T-helper 17 cell (primary cell): ENCODE measurements around the gene ROR2. TPM values are rescaled to one million over a fixed set of nuclear protein-coding genes. Genes with fewer than 3 reads are reported as not detected.
A peak's percentile ranks its signal among the peaks of the same experiment; 100 is the strongest.

ENCODE experiments used
- ATAC-seq: fragments of 150-1000 bp; cut with Tn5 transposase; 2 replicates; pipeline ENCODE4 v1.10.0; 2021; ENCODE audit warnings: mild to moderate bottlenecking, moderate library complexity
- DNase-seq, 3 donors: peaks; one replicate each; pipeline versions ENCODE4 v3.0.0 to v3.0.0-alpha.2; 2020 to 2021
- H3K9me3 ChIP-seq: one replicate; pipeline ENCODE4 v1.7.0; 2013; ENCODE audit warnings: low read length, mild to moderate bottlenecking; ENCODE audit not compliant: control insufficient read depth, poor library complexity, severe bottlenecking
- H3K27ac Mint-ChIP-seq: one replicate; pipeline ENCODE4 v1.8.0; 2022; ENCODE audit warnings: mild to moderate bottlenecking, moderate library complexity, mixed read lengths
- H3K27me3 Mint-ChIP-seq: one replicate; pipeline ENCODE4 v1.8.0; 2022; ENCODE audit warnings: mixed read lengths
- H3K36me3 Mint-ChIP-seq: one replicate; pipeline ENCODE4 v1.8.0; 2022; ENCODE audit warnings: low read depth, mixed read lengths
- H3K4me1 Mint-ChIP-seq: one replicate; pipeline ENCODE4 v1.8.0; 2022; ENCODE audit warnings: mild to moderate bottlenecking, mixed read lengths
- H3K4me3 Mint-ChIP-seq: one replicate; pipeline ENCODE4 v1.8.0; 2022; ENCODE audit warnings: mild to moderate bottlenecking, moderate library complexity, mixed read lengths
- total RNA-seq, 4 donors: library from RNA in 2 of 4; stranded (reverse) in 2 of 4; gene quantifications; one replicate each; pipeline ENCODE4 v1.2.3 and lab custom pipeline; 2022 to 2026

Gene ROR2
- total RNA-seq, 2 donors from 2014 or later = 0.22 to 0.37 TPM

DNA sequence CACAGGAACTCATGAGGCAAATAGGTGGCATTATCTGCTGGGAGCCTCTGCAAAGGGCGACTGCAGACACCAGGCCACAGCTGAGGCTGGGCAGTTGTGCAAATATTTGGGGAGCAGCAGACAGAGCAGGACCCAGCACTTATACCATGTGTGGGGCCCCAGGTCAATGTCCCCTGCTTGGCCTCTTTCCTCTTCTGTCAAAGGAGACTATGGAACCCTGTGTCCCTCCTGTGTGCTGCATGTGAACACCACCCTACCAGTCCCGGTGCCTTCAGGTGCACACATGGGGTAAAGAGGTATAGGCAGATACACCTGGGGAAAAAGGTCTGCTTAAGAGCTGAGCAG lies 50.8 kb downstream of the ROR2 start:
- H3K36me3 Mint-ChIP-seq = peaks cover 1% of the 10 kb centered on the region
- no peak overlapping the region for H3K4me3 Mint-ChIP-seq
- H3K27ac Mint-ChIP-seq = no peak overlapping the region
- DNase-seq (no peak), ATAC-seq (no peak)
- H3K9me3 ChIP-seq = no peaks in the 10 kb centered on the region
- peaks cover 42% of the 10 kb centered on the region for H3K27me3 Mint-ChIP-seq
- no peaks in the 10 kb centered on the region for H3K4me1 Mint-ChIP-seq

DNA sequence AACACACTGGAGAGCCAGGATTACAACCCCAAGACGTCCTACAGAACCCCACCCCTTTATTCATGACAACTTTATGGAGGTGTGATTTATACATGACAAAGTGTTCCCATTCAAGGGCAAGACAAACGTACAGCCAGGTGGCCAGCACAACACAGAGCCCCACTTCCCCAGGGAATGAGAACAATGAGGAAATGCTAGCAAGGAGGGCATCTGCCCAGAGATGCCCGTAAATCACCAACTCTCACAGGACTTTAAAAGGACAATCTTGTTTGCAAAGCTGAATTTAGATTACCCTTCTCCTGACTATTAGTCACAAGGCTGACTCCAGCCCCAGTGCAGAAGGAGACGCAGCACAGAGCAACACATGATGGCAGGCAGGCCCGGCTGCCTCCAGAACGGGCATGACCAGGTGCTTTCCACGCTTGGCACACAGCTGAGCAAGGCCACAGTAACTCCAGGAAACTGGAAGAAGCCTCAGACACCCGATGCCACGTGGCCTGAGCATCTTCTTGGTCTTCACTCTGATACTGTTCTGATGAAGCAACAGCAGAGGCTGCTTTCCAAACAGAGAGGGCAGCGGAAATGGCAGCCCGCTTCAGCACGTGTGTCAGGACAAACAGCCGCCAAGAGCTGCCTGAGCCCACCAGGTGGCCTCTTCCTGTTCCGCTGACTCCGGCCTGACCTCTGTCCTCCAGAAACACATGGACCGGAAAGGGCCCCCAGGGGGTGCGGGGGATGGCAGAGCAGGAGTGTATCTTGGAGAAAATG lies 51.4 kb downstream of the ROR2 start:
- Mint-ChIP-seq H3K4me1 (no peaks in the 10 kb centered on the region), H3K27ac (no peak overlapping the region), H3K27me3 (peaks cover 47% of the 10 kb centered on the region), H3K36me3 (peaks cover 5% of the 10 kb centered on the region), H3K4me3 (no peak overlapping the region)
- DNase-seq = no peak
- ATAC-seq = no peak
- no peaks in the 10 kb centered on the region for H3K9me3 ChIP-seq

DNA sequence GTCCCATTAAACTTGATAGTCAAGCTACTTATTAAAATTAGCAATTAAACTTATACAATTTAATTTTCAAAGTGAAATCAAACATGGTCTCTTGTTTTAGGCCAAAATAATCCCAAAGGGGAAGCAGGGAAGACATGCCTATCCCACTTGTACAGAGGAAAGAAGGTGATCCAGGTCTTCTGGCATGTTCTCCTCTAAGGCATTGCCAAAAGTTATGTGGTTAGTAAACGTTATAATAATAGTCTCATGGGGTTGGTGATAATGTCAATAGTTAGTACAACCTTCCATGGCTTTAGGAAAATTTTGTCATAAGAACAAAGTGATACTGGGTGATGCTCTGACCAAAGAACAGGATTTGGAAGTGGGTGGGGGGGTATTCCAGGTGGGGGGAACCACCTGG lies 52.8 kb downstream of the ROR2 start:
- no peaks in the 10 kb centered on the region for H3K4me1 Mint-ChIP-seq
- H3K9me3 ChIP-seq = no peaks in the 10 kb centered on the region
- DNase-seq = no peak
- peaks cover 56% of the 10 kb centered on the region for H3K27me3 Mint-ChIP-seq
- peak overlapping the region; percentile 75 for H3K27ac Mint-ChIP-seq
- H3K4me3 Mint-ChIP-seq = no peak overlapping the region
- H3K36me3 Mint-ChIP-seq = peaks cover 7% of the 10 kb centered on the region
- no peak for ATAC-seq

DNA sequence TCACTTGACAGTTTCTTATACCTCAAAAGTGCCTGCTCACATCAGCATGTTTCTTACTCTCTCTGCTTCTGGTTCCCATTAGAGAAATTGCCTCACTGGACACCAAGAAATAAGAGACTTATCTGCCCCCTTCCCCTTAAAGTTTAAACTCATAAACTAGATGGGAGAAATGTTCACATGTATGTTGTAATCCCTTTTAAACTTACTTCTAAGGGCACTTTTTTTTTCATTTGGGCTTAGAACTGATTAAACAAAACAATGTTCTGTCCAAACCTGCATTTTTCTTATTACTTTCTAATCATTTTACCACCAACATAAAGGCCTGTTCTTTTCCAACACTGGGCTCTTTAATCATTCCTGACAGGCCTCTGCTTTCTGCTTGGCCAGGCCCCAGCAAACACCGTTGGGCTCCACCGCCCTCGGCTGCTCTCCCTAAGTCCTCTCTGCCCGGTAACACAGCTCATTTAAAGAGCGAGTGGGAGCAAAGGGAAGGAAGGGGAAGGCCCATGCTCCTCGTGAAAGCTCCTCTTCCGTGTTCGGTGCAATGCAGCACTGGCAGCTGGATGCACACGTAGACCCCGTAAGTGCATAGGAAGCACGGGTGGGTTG lies 53.4 kb downstream of the ROR2 start:
- peaks cover 57% of the 10 kb centered on the region for H3K27me3 Mint-ChIP-seq
- H3K36me3 Mint-ChIP-seq = peaks cover 7% of the 10 kb centered on the region
- no peaks in the 10 kb centered on the region for H3K9me3 ChIP-seq
- H3K4me1 Mint-ChIP-seq = no peaks in the 10 kb centered on the region
- ATAC-seq (no peak), DNase-seq (no peak)
- no peak overlapping the region for H3K4me3 Mint-ChIP-seq
- H3K27ac Mint-ChIP-seq = peak overlapping the region; percentile 75

DNA sequence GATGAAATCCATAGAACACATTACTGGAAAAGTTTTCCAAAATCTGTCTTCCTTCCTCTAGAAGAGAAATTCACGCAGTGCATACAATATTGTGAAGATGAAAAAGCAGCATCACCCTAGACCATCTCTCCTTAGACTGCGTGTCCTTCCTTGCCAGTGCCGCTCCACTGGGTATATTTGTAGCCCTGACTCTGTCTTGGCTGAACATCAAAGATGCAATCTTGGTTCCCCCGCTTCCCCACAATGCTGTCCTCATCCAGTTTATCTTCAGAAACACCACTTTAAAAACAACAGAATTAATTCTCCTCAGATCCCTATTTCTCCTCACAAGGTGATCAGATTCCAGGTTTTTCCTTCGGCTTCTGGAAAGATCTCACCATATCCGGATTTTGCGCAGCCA lies 53.9 kb downstream of the ROR2 start:
- Mint-ChIP-seq H3K27ac (no peak overlapping the region), H3K4me3 (no peak overlapping the region), H3K4me1 (no peaks in the 10 kb centered on the region), H3K27me3 (peaks cover 57% of the 10 kb centered on the region), H3K36me3 (peaks cover 7% of the 10 kb centered on the region)
- ATAC-seq (no peak), DNase-seq (no peak)
- H3K9me3 ChIP-seq = no peaks in the 10 kb centered on the region

DNA sequence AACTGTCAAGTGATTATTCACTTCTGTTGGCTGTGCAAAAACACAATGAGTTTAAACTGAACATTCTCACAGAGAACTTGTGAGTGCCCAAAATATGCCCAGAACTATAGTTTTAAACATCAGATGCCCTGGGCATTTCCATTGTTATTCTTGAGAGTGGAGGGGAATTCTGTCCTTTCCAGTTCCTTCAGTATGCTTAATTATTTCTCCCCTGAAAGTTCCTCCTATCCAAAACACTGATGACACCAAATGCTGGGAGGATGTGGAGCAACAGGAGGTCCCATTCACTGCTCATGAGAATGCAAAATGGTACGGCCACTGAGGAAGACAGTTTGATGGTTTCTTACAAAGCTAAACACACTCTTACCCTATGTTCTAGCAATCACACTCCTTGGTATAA lies 55.5 kb downstream of the ROR2 start:
- H3K27me3 Mint-ChIP-seq = peaks cover 60% of the 10 kb centered on the region
- DNase-seq (no peak), ATAC-seq (no peak)
- H3K9me3 ChIP-seq = no peaks in the 10 kb centered on the region
- H3K36me3 Mint-ChIP-seq = peaks cover 7% of the 10 kb centered on the region
- no peaks in the 10 kb centered on the region for H3K4me1 Mint-ChIP-seq
- no peak overlapping the region for H3K4me3 Mint-ChIP-seq
- no peak overlapping the region for H3K27ac Mint-ChIP-seq

DNA sequence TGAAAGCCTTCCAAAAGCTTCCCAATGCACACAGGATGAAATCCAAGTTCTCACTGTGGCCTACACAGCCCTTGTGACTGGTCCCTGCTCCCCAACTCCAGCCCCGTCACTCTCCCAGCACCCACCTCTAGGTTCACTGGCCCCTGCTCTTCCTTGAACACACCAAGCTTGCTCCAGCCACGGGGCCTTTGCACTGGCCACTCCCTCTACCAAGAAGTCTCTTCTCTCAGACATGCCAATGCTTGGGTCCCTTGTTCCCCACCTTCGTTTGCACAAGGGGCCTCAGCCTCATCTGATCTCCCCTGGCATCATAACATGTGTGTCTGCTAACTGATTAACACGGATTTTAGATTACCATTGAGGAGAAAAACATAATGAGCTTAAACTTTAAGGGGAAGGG lies 56.0 kb downstream of the ROR2 start:
- ATAC-seq = no peak
- H3K27me3 Mint-ChIP-seq = peaks cover 65% of the 10 kb centered on the region
- H3K27ac Mint-ChIP-seq = no peak overlapping the region
- no peak overlapping the region for H3K4me3 Mint-ChIP-seq
- H3K9me3 ChIP-seq = no peaks in the 10 kb centered on the region
- no peaks in the 10 kb centered on the region for H3K4me1 Mint-ChIP-seq
- peaks cover 7% of the 10 kb centered on the region for H3K36me3 Mint-ChIP-seq
- DNase-seq = no peak

DNA sequence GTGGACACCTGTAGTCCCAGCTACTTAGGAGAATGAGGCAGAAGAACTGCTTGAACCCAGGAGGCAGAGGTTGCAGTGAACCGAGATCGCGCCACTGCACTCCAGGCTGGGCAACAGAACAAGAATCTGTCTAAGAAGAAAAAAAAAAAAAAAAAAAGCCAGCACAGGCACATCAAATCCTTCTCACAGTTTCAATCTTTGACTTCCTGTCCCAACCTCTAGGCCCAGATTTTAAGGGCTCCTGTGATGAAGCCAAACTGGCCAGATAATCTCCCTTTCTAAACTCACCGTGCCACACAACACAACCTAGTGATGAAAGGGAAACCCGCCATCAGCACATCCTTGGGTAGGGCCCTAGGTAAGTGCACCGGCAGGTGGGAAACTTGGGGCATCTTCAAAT lies 58.1 kb downstream of the ROR2 start:
- no peak overlapping the region for H3K4me3 Mint-ChIP-seq
- peaks cover 63% of the 10 kb centered on the region for H3K27me3 Mint-ChIP-seq
- no peaks in the 10 kb centered on the region for H3K4me1 Mint-ChIP-seq
- no peak overlapping the region for H3K27ac Mint-ChIP-seq
- peaks cover 7% of the 10 kb centered on the region for H3K36me3 Mint-ChIP-seq
- H3K9me3 ChIP-seq = no peaks in the 10 kb centered on the region
- DNase-seq (no peak), ATAC-seq (no peak)

DNA sequence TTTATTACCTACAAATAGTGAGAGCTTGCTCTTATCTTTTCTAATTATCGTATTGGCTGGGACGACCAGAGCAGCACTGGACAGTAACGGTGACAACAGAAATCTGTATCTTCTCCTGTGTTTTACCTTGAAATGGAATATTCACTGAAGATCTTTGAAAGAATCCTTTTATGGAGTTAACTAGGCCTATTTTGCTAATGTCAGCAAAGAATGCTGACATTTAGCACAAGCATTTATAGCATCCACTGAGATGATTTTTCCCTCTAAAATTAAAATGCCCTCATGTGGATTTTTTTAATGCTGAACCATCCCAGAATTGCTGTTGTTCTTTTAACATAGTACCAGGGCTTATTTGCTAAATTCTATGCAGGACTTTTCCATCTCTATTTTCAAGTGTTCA lies 59.4 kb downstream of the ROR2 start:
- DNase-seq = no peak
- Mint-ChIP-seq H3K4me1 (no peaks in the 10 kb centered on the region), H3K36me3 (peaks cover 7% of the 10 kb centered on the region), H3K27ac (no peak overlapping the region), H3K4me3 (no peak overlapping the region), H3K27me3 (peaks cover 53% of the 10 kb centered on the region)
- ATAC-seq = no peak
- no peaks in the 10 kb centered on the region for H3K9me3 ChIP-seq

DNA sequence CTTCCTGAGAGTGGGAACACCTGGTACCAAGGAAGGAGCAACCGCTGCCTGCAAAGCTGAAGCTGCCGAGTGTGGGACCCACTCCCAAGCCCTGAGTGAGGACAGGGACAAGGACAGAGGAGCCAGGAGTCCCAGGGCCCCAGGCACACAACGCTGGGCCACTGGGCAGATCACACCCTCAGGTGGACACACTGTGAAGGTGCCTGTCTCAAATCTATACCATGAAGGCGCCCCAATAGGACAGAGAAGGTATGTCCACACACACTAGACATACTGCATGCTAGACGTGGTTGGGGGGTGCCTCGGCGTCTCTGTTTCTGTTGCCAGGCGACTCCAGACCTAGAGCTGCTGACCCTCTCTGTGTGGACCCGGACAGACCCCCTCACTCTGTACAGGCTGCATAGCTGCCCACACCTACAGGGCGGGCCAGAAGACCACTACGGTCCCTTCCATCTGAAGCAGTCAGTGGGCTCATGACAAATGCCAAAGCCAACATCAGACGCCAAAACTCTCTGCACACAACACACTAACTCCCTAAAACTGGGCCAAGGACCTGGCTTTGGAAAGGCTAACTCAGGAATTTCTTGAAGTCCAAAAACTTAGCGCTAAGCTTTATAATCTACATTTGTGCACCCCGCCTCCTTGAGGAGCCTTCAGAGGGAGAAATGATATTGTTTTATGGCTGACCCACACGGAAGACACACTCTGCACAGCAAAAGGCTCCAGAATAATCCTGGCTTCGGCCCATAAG lies 60.7 kb downstream of the ROR2 start:
- no peak for ATAC-seq
- H3K4me3 Mint-ChIP-seq = no peak overlapping the region
- no peak overlapping the region for H3K27ac Mint-ChIP-seq
- DNase-seq = no peak
- peaks cover 43% of the 10 kb centered on the region for H3K27me3 Mint-ChIP-seq
- no peaks in the 10 kb centered on the region for H3K9me3 ChIP-seq
- peaks cover 7% of the 10 kb centered on the region for H3K36me3 Mint-ChIP-seq
- no peaks in the 10 kb centered on the region for H3K4me1 Mint-ChIP-seq

DNA sequence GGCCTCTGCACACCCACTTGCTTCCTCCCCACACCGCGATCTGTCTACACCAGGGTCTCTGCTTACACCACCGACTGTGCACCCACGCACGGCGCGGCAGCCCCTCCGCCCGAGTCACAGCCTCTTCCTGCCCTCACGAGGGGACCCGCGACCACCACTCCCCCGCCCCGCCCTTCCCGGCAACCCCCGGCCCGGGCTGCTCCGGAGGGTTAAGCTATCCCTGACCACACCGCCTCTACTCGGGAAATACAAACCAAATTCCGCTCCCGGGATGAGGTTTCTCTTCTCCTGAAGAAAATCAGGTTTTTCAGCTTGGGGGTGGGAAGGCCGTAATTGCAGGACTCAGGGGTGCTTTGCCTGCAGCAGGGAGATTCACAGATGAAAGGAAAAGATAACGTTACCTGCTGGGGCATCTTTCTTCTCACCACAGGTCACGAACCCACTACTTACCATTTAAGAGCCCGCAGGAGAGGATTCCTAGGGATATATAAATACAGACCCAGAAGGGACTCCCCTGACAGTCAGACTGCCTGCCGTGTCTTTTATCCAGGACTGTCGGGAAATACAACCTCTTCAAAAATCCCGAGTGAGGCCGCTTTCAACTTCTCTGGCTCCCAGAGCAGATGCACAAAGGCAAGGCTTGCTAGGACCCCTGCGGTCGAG lies 63.5 kb downstream of the ROR2 start:
- no peak overlapping the region for H3K27ac Mint-ChIP-seq
- DNase-seq (no peak), ATAC-seq (no peak)
- H3K4me3 Mint-ChIP-seq = no peak overlapping the region
- H3K36me3 Mint-ChIP-seq = no peaks in the 10 kb centered on the region
- peaks cover 34% of the 10 kb centered on the region for H3K27me3 Mint-ChIP-seq
- H3K4me1 Mint-ChIP-seq = no peaks in the 10 kb centered on the region
- H3K9me3 ChIP-seq = no peaks in the 10 kb centered on the region

DNA sequence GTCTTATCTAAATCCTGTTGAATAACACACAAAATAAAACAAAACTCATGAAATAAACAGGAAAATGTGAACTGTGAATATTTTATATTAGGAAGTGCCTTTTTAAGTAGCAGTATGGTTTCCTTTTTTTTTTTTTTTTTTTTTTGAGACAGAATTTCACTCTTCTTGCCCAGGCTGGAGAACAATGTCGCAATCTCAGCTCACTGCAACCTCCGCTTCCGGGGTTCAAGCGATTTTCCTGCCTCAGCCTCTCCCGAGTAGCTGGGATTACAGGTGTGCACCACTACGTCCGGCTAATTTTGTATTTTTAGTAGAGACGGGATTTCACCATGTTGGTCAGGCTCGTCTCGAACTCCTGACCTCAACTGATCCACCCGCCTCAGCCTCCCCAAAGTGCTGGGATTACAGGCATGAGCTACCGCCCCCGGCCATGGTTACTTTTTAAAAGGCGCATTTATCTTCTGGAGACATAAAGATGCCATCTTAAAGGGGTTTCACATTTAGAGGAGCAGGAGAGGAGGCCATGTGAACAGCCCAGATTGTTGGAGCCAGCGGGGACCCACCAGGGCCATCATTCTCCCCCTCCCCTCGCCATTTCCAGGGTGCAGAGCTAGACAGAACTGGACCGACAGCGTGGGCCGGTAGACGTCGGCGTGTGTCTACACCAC lies 64.1 kb downstream of the ROR2 start:
- DNase-seq = no peak
- no peaks in the 10 kb centered on the region for H3K9me3 ChIP-seq
- ATAC-seq = no peak
- Mint-ChIP-seq H3K4me1 (no peaks in the 10 kb centered on the region), H3K36me3 (no peaks in the 10 kb centered on the region), H3K27me3 (peaks cover 36% of the 10 kb centered on the region), H3K27ac (no peak overlapping the region), H3K4me3 (no peak overlapping the region)
